Neural cell (in vitro differentiated cells): Measurements from ENCODE around the gene MAGEE2. TPM values are rescaled to one million over a fixed set of nuclear protein-coding genes. Genes with fewer than 3 reads are reported as not detected.
"Not testable (repeated sequence)": the region's sequence is repeated elsewhere in the genome, so short reads cannot be mapped to it uniquely, and the experiment has no call there.

ENCODE experiments used
- H2AFZ ChIP-seq: fragments of 200-600, 300-800 bp; sonication (generic), shearing (Covaris generic); 2 replicates; pipeline ENCODE4 v1.6.0; 2014; ENCODE audit warnings: low read depth, mild to moderate bottlenecking, antibody characterized with exemption, low read length, moderate library complexity
- H3F3A ChIP-seq: fragments of 200-600 bp; shearing (Covaris generic); 2 replicates; pipeline ENCODE4 v1.6.1; 2016; ENCODE audit warnings: mild to moderate bottlenecking, moderate library complexity, mixed read lengths, antibody characterized with exemption, low read length; ENCODE audit not compliant: insufficient read depth, poor library complexity, severe bottlenecking
- H3K27ac ChIP-seq: fragments of 200-600, 300-800 bp; sonication (generic), shearing (Covaris generic); 2 replicates; pipeline ENCODE4 v1.5.1; 2014; ENCODE audit warnings: mild to moderate bottlenecking, low read length, moderate library complexity
- H3K27me3 ChIP-seq: fragments of 300-800, 200-600 bp; sonication (generic), shearing (Covaris generic); 2 replicates; pipeline ENCODE4 v1.6.0; 2014; ENCODE audit warnings: mild to moderate bottlenecking, low read depth, low read length, moderate library complexity; ENCODE audit not compliant: insufficient read depth
- H3K36me3 ChIP-seq: fragments of 300-800, 200-600 bp; sonication (generic), shearing (Covaris generic); 2 replicates; pipeline ENCODE4 v1.5.1; 2014; ENCODE audit warnings: mild to moderate bottlenecking, antibody characterized with exemption, low read length, moderate library complexity; ENCODE audit not compliant: insufficient read depth
- H3K4me2 ChIP-seq: fragments of 300-800, 200-600 bp; sonication (generic), shearing (Covaris generic); 2 replicates; pipeline ENCODE4 v1.6.0; 2014; ENCODE audit warnings: mild to moderate bottlenecking, low read length
- H3K4me3 ChIP-seq: fragments of 300-800, 200-600 bp; sonication (generic), shearing (Covaris generic); 2 replicates; pipeline ENCODE4 v1.5.1; 2014; ENCODE audit warnings: mild to moderate bottlenecking, low read length, moderate library complexity
- H3K79me2 ChIP-seq: fragments of 200-600 bp; shearing (Covaris generic); replicated peaks from 2 replicates; pipeline ENCODE4 v1.6.0; 2014; ENCODE audit warnings: mild to moderate bottlenecking, low read length, moderate library complexity; ENCODE audit not compliant: insufficient read depth
- H3K9ac ChIP-seq: fragments of 300-800, 200-600 bp; sonication (generic), shearing (Covaris generic); 2 replicates; pipeline ENCODE4 v1.6.1; 2016; ENCODE audit warnings: mild to moderate bottlenecking, low read length, mixed read lengths
- H3K9me2 ChIP-seq: fragments of 200-600 bp; shearing (Covaris generic); 2 replicates; pipeline ENCODE4 v1.6.1; 2016; ENCODE audit warnings: mild to moderate bottlenecking, low read length, mixed read lengths; ENCODE audit not compliant: insufficient read depth
- H3K9me3 ChIP-seq: fragments of 200-600, 300-800 bp; sonication (generic), shearing (Covaris generic); 2 replicates; pipeline ENCODE4 v1.6.1; 2016; ENCODE audit warnings: mild to moderate bottlenecking, mixed run types, low read length, moderate library complexity, mixed read lengths
- H4K20me1 ChIP-seq: fragments of 200-600 bp; shearing (Covaris generic); 2 replicates; pipeline ENCODE4 v1.6.1; 2016; ENCODE audit warnings: mild to moderate bottlenecking, mixed run types; ENCODE audit not compliant: insufficient read depth
- EP300 ChIP-seq: fragments of 450-650 bp; conservative IDR thresholded peaks from 2 replicates; pipeline ENCODE4 v1.6.1; 2014; ENCODE audit warnings: antibody characterized with exemption, mild to moderate bottlenecking, moderate library complexity; ENCODE audit not compliant: poor library complexity, severe bottlenecking
- EZH2 ChIP-seq: fragments of 200-600, 300-800 bp; shearing (Covaris generic), sonication (generic); IDR thresholded peaks from 2 replicates; pipeline ENCODE4 v1.6.1; 2014; ENCODE audit warnings: antibody characterized with exemption, low read length, borderline replicate concordance, mild to moderate bottlenecking; ENCODE audit not compliant: insufficient read depth, poor library complexity, severe bottlenecking
- MXI1 ChIP-seq: fragments of 450-650 bp; conservative IDR thresholded peaks from 2 replicates; pipeline ENCODE4 v1.6.1; 2014; ENCODE audit warnings: antibody characterized with exemption, mild to moderate bottlenecking; ENCODE audit not compliant: poor library complexity, severe bottlenecking
- POLR2AphosphoS5 ChIP-seq: IDR thresholded peaks from 2 replicates; pipeline ENCODE4 v1.6.1; 2012
- RAD21 ChIP-seq: fragments of 450-650 bp; conservative IDR thresholded peaks from 2 replicates; pipeline ENCODE4 v1.6.1; 2014; ENCODE audit warnings: antibody characterized with exemption, mild to moderate bottlenecking, moderate library complexity
- SMC3 ChIP-seq: fragments of 450-650 bp; conservative IDR thresholded peaks from 2 replicates; pipeline ENCODE4 v1.6.1; 2014; ENCODE audit warnings: antibody characterized with exemption, mild to moderate bottlenecking, moderate library complexity; ENCODE audit not compliant: poor library complexity
- TAF1 ChIP-seq: IDR thresholded peaks from 2 replicates; pipeline ENCODE4 v1.6.1; 2012; ENCODE audit warnings: low read depth
- polyA plus RNA-seq: library from polyadenylated mRNA; depleted of rRNA; stranded (reverse); fragments of >200 nt; gene quantifications from 2 replicates; pipeline ENCODE4 v1.2.3, GENCODE V29; 2014
- TF ChIP-seq, protein P1 (sequence below): IDR thresholded peaks from 2 replicates; pipeline ENCODE4 v1.6.1; 2012; ENCODE audit warnings: borderline replicate concordance
- TF ChIP-seq, protein P2 (sequence below): fragments of 450-650 bp; IDR thresholded peaks from 2 replicates; pipeline ENCODE4 v1.5.1; 2014; ENCODE audit warnings: antibody characterized with exemption, mild to moderate bottlenecking, moderate library complexity; ENCODE audit not compliant: poor library complexity, severe bottlenecking

The MAGEE2 gene
- polyA plus RNA-seq, 1 donor from 2014 or later = not detected

DNA sequence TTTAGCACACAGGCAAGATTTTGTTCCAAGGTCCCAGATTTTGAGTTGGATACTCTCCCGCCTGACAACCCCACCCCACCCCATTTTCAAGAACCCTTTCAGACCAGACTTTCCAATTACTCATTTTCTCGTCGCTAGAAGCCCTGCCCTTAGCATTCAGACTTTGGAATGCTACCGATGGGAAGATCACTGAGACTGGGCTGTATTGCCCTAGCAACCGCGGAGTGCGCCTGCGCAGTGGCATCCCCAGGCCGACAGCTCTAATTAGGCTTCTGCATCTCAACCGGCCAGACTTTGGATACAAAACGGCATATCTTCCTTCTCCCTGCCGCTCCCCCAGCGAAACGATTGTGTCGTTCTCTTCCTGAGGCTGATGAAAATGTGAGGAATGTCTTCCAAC is 3.4 kb downstream of the MAGEE2 start:
- no peak overlapping the region for H3K4me2 ChIP-seq
- H3K27me3 ChIP-seq = no peaks in the 10 kb centered on the region
- no peaks in the 10 kb centered on the region for H3K9me3 ChIP-seq
- no peaks in the 10 kb centered on the region for H3F3A ChIP-seq
- H3K9me2 ChIP-seq = no peaks in the 10 kb centered on the region
- TF ChIP-seq MXI1 = no peak
- TF ChIP-seq, protein P1, sequence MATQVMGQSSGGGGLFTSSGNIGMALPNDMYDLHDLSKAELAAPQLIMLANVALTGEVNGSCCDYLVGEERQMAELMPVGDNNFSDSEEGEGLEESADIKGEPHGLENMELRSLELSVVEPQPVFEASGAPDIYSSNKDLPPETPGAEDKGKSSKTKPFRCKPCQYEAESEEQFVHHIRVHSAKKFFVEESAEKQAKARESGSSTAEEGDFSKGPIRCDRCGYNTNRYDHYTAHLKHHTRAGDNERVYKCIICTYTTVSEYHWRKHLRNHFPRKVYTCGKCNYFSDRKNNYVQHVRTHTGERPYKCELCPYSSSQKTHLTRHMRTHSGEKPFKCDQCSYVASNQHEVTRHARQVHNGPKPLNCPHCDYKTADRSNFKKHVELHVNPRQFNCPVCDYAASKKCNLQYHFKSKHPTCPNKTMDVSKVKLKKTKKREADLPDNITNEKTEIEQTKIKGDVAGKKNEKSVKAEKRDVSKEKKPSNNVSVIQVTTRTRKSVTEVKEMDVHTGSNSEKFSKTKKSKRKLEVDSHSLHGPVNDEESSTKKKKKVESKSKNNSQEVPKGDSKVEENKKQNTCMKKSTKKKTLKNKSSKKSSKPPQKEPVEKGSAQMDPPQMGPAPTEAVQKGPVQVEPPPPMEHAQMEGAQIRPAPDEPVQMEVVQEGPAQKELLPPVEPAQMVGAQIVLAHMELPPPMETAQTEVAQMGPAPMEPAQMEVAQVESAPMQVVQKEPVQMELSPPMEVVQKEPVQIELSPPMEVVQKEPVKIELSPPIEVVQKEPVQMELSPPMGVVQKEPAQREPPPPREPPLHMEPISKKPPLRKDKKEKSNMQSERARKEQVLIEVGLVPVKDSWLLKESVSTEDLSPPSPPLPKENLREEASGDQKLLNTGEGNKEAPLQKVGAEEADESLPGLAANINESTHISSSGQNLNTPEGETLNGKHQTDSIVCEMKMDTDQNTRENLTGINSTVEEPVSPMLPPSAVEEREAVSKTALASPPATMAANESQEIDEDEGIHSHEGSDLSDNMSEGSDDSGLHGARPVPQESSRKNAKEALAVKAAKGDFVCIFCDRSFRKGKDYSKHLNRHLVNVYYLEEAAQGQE = no peak
- H2AFZ ChIP-seq = no peak overlapping the region
- H4K20me1 ChIP-seq = no peaks in the 10 kb centered on the region
- no peak overlapping the region for H3K27ac ChIP-seq
- no peaks in the 10 kb centered on the region for H3K36me3 ChIP-seq
- H3K9ac ChIP-seq = no peak overlapping the region
- H3K79me2 ChIP-seq = no peaks in the 10 kb centered on the region
- H3K4me3 ChIP-seq = no peak overlapping the region

DNA sequence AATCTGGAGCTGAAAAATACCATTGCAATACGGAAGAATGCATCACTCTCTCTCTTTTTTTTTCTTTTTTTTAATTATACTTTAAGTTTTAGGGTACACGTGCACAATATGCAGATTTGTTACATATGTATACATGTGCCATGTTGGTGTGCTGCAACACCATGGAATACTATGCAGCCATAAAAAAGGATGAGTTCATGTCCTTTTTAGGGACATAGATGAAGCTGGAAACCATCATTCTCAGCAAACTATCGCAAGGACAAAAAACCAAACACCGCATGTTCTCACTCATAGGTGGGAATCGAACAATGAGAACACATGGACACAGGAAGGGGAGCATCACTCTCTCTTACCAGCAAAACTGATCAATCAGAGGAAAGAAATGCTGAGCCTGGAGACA is 17.0 kb downstream of the MAGEE2 start:
- H3K27ac ChIP-seq, H3K9ac ChIP-seq, H4K20me1 ChIP-seq, H3K36me3 ChIP-seq, H3K9me2 ChIP-seq, H3K79me2 ChIP-seq, H3K4me3 ChIP-seq, H2AFZ ChIP-seq, H3F3A ChIP-seq, H3K9me3 ChIP-seq, H3K27me3 ChIP-seq, H3K4me2 ChIP-seq: not testable (repeated sequence)

DNA sequence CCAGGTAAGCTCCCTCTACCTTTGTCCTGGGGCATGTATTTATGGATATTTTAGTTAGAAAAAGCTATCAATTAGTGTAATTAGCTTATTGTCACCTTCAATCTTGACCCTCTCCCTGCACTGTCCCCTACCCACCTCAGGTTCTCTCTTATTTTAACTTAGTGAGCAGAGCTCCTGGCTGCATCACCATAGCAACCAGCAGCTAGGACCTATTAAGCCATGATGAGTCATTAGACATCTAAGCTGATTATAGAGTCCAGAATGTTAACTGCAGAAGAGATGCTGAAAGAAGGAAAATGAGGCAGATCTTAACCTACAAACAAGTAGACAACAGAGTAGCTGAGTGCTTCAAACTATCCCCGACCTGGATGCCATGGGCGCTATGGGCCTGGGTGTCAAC is 36.6 kb downstream of the MAGEE2 start:
- TF ChIP-seq, protein P2, sequence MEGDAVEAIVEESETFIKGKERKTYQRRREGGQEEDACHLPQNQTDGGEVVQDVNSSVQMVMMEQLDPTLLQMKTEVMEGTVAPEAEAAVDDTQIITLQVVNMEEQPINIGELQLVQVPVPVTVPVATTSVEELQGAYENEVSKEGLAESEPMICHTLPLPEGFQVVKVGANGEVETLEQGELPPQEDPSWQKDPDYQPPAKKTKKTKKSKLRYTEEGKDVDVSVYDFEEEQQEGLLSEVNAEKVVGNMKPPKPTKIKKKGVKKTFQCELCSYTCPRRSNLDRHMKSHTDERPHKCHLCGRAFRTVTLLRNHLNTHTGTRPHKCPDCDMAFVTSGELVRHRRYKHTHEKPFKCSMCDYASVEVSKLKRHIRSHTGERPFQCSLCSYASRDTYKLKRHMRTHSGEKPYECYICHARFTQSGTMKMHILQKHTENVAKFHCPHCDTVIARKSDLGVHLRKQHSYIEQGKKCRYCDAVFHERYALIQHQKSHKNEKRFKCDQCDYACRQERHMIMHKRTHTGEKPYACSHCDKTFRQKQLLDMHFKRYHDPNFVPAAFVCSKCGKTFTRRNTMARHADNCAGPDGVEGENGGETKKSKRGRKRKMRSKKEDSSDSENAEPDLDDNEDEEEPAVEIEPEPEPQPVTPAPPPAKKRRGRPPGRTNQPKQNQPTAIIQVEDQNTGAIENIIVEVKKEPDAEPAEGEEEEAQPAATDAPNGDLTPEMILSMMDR = no peak
- TF ChIP-seq POLR2AphosphoS5 (no peak), EP300 (no peak), EZH2 (no peak), RAD21 (no peak), TAF1 (no peak), SMC3 (no peak), MXI1 (no peak)
- TF ChIP-seq, protein P1 = no peak
- Histone ChIP-seq H3K4me2 (no peak overlapping the region), H3K27me3 (no peaks in the 10 kb centered on the region), H3K27ac (no peak overlapping the region), H3K79me2 (no peaks in the 10 kb centered on the region), H2AFZ (no peak overlapping the region), H3K9ac (no peak overlapping the region), H4K20me1 (no peaks in the 10 kb centered on the region), H3K4me3 (no peak overlapping the region), H3K9me2 (no peaks in the 10 kb centered on the region), H3F3A (no peaks in the 10 kb centered on the region), H3K36me3 (no peaks in the 10 kb centered on the region), H3K9me3 (peaks cover 5% of the 10 kb centered on the region)
